COLO829 (cell line): ENCODE measurements around the gene SCYL3.
"Not testable (repeated sequence)": the region's sequence is repeated elsewhere in the genome, so short reads cannot be mapped to it uniquely, and the experiment has no call there.

Experiments used
- DNase-seq: peaks from one replicate; pipeline ENCODE4 v3.0.0; 2012; ENCODE audit warnings: low spot score

Gene SCYL3

DNA sequence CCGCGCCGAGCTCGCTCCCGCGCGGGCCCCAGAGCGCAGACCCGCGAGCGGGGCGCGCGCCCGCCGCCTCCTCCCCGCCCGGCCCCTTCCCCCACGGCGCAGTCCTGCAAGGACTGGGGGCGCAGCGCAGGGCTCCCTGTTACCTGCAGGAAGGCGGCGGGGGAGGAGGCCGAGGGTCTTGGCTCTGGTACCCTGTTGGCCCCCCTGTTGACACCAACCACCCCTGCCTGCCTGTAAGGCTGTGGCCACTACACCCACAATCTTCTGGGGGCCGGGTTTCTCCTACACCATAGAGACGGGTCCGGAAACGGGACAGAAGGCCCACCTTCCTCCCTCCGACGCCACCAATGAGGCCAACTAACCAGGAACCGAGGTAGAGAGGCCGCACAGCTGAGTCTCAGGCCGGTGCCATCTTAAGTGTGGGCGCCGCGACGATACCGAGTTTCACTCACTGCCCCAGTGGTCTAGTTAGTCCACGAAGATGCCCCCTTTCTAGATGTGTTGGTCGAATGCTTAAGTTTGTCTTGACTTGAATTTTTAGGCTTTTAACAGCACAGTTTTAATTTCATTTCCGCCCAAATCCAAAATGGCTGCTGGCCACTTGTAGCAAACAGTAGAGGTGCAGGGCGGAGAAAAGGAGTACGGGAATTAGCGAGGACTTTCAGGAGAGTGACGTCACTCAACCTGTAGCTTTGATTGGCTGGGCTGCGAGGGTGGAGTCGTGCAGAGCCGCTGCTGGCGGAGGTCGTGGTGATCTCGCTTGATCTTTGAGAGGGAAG is at the start of gene SCYL3:
SCYL3 (minus strand) TSS at position 252 of the 779 bp plus-strand sequence. CDS start 5,056 bp downstream, outside the sequence.
- peak; percentile 99 for DNase-seq

GRCh38 chr1:169941982-169942830 is 48.5 kb upstream of the SCYL3 start:
- DNase-seq = peak; percentile 40

GRCh38 chr1:169933984-169934725 is 40.5 kb upstream of the SCYL3 start:
- DNase-seq = no peak

GRCh38 chr1:169931795-169932231 is 38.1 kb upstream of the SCYL3 start:
- DNase-seq = no peak

GRCh38 chr1:169929210-169929526 is 35.5 kb upstream of the SCYL3 start:
- DNase-seq = no peak

- peak; percentile 36 for DNase-seq
Observed at GRCh38 chr1:169928438-169929209, 34.9 kb upstream of the SCYL3 start.

DNA sequence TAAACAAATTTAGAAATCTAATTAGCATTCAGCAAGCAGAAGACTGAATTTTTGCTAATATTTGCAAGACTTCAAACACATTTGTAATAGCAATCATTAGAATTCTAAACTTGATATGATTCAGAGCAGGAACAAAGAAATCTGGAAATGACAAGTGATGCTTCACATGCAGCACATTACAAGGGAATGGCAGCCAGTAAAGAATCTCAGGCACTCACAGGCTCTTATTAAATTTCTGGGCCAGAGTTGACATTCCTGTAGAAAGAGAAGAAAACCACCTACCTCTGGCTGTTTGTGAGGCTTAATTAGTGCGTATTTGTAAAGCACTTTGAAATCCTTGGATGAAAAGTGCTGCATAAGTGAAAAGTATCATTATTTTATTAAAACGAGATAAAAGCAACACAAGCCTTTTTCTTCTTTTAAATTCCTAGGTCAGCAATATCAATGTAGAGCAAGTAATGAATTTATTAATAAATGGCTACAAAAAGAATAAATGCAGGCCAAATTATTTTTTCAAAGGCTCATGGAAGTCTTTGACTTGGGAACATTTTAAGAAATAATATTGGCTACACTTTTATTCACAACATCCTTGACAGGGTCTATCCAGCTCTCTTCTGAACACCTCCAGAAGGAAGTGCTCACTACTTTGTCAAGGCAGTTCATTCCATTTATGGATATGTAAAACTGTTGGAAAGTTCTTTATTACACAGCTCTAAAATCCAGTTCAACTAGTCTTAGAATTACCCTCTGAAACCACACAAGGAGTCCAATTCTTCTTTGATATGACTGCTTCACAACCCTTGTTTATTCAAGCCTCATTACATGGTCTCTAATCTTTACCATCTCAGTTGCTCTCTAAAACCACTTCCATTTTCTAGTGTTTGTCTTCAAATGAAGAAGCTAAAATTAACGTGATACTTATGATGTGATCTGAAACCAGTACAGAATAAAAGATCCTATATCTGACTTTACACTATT is 32.1 kb upstream of the SCYL3 start:
- peak; percentile 16 for DNase-seq

DNA sequence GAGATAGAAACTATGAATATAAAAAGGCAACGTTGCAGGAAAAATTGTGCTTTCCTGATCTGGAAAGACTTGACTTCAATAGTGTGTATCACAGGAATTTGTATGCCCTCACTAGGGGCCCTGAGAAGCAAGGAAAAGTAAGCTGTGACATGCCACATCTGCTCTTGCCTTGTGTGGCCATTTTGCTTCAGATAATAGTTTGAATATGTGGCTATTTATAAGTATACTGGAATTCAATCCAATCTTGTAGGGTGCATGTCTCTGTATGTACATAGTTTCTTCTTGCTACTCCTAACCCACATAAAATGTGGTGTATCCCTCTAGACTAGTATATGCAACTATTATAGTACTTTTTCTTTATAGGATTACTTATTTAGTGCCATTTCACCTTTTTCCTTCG is 31.1 kb upstream of the SCYL3 start:
- DNase-seq = no peak

DNA sequence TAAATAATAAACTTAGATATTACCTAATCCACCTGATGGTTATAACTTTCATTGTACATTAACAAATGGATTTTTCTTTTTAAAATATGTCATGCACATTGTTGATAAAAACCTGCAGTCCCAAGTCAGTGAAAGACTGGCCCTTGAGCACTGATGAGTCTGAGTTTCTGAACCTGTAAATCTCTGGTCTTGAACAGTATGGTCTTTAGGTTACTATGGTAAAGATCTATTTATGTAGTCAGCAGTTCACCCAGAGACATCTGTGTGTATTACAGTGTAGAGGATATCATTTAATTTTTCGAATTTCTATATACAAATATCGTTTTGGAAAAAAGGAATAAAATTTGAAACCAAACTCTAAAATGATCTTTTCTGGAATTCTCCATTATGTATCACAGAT is 30.4 kb upstream of the SCYL3 start:
- no peak for DNase-seq

GRCh38 chr1:169921080-169921479 is 27.4 kb upstream of the SCYL3 start:
- DNase-seq = no peak

- no peak for DNase-seq
Observed at GRCh38 chr1:169918927-169919326, 25.2 kb upstream of the SCYL3 start.

GRCh38 chr1:169918220-169918619 is 24.5 kb upstream of the SCYL3 start:
- DNase-seq = not testable (repeated sequence)

GRCh38 chr1:169915150-169915549 is 21.5 kb upstream of the SCYL3 start:
- DNase-seq = no peak

GRCh38 chr1:169914531-169914930 is 20.8 kb upstream of the SCYL3 start:
- no peak for DNase-seq

DNA sequence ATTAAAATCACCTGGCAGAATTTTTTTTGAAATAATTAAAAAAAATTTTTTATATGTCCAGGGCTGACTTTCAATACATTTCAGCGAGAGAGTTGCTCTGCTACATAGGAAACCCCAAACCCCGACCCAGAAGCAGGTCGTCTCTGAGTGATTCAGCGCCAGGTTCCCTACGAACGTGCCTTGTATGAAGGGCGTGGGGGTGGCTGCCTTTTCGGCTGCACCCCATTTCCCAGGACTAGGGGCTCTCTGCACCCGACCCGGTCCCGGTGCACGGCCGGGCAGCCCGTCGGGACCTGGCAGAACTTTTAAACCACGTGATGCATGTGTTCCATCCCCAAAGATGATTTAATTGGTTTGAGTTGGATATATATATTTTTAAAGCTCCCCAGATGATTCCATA is 15.8 kb upstream of the SCYL3 start:
- no peak for DNase-seq

DNA sequence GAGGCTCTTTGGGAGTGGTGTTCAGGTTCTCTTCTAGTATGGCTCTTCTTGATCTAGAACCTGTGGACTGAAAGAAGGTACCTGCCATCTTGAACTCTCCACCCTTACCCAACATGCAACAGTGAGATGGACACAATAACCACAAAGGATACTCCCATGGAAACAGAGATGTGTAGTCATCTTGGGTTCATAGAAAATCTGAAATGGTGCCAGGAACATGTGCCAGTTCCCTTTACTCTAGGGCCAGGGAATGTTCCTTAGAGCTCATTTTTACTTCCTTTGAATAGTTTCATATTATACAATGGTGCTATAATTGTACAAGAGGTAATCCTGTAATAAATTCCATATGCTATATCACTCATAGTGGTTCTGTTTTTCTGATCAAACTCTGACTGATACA is 13.2 kb upstream of the SCYL3 start:
- DNase-seq = no peak

DNA sequence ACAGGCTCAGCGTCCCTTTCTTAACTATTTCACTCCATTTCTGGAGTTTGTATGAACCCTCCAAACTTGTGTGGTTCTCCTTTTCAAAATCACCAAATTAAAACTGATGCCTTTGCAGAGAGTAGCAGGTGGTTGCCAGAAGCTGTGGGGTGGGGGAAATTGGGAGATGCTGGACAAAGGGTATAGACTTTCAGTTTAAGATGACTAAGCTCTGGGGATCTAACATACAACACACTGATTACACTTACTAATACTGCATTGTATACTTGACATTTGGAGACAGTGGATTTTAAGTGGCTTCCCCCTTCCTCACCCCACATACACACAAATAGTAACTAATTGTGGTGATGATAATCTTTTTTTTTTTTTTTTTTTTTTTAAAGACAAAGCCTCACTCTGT is 11.1 kb upstream of the SCYL3 start:
- DNase-seq = no peak

DNA sequence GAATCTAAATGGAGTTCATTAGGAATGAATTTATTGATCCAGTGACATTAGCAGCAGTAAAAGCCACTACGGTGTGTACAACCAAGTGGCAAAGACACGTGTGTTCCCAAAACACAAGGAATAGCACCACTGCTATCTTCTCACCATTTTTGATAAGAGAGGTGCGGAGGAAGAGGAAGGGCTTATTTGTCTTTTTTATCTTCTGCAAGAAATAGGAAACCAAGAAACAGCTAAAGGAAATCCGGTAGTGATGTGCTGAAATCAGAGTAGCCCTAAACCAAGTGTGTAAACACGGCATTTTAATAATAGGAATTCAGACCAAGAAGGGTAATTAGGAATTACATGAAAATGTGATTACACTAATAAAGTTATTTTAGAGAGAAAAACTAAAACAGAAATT is 9.1 kb upstream of the SCYL3 start:
- no peak for DNase-seq

- DNase-seq = no peak
Observed at GRCh38 chr1:169901115-169901514, 7.4 kb upstream of the SCYL3 start.

DNA sequence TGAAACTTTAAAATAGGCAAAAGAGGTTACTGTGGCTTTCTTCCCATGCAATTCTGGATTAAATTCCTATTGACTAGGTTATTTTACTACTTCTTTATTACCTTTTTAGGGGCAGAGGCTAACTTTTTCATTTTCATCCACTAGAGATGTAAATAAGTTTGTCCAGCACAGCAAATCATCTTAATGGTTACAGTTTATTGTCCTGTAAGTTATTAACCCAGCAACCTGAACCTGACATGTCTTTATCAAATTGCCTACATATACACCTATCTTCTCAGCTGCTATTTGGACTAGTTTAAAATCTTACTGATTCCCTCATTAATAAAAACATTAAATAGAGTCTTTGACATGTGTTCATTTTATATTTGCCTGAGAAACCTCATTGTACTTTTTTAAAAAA is 6.9 kb upstream of the SCYL3 start:
- DNase-seq = no peak
